Astrocyte (in vitro differentiated cells and primary cell): ENCODE data around the gene ZFPM1.

Experiments
- CTCF ChIP-seq: IDR thresholded peaks from 2 replicates; pipeline ENCODE4 v1.5.1; 2011; ENCODE audit warnings: low read depth, mild to moderate bottlenecking, inconsistent platforms, low read length, moderate library complexity; ENCODE audit not compliant: insufficient read depth
- EZH2 ChIP-seq: IDR thresholded peaks from 2 replicates; pipeline ENCODE4 v1.6.1; 2012; ENCODE audit warnings: mild to moderate bottlenecking, low read length, inconsistent platforms; ENCODE audit not compliant: insufficient read depth

GRCh38 chr16:88524274-88524972, 71.3 kb downstream of the ZFPM1 start:
- TF ChIP-seq CTCF, result no peak
- no peak for TF ChIP-seq EZH2
